Limb (tissue), 2 donors: ENCODE measurements around the gene AGO1.

ENCODE experiments used
- DNase-seq, 2 donors: peaks; one replicate each; pipeline ENCODE4 v3.0.0-alpha.2; 2016; ENCODE audit errors: extremely low spot score in 2 of 2

AGO1 gene

DNA sequence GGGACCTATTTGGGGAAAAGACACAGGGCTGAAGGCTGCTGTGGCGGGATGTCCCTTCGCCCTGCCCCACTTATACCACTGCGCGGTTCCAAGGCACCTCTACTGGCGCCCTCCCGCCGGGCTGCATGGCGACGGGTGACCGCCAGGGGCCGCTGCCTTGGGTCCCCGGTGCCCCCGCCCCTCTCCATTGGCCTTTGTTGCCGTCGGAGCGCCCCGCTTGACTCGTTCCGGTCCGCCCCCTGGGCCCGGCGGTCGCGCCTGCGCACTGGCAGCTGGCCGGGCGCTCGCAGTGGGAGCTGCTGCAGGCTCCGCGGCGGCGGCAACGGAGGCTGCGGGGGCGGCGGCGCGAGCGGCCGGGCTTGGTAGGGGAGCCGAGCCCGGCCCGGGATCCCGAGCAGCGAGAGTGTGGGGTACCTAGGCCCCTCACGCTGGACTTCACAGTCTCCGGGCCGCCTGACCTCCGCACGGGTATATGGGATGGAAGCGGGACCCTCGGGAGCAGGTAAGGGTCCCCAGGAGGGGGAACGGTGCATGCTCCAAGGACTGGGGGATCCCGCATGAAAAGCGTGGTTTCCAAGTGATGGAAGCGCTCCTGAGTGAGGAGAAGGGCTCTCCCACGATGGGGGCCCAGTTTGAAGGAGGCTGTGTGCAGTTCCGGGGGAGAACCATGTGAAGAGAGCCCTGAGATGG lies at the start of gene AGO1:
Gene AGO1 (plus strand): TSS at position 265 of the 690 bp plus-strand sequence. CDS start 213 bp downstream, at position 478.
- DNase-seq = peak; percentile 92 to 96

DNA sequence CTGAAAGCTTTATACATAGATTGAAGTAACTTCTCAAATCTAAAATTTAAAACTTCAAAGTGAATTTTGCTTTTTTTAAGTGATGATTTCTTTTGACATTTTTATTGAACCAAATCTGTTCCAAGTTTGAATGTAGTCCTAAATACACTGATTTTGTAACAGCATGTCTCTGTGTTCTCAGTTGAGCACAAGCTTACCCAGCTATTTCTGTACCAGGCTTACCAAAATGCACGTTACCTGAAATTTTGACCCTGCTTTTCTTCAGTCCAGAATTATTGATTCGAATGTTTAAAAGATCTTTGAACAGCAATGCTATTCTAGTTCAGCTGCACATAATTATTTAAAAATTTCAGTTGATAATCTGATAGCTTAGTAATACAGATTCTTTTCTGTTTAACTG lies 49.6 kb upstream of the AGO1 start:
- DNase-seq = no peak

DNA sequence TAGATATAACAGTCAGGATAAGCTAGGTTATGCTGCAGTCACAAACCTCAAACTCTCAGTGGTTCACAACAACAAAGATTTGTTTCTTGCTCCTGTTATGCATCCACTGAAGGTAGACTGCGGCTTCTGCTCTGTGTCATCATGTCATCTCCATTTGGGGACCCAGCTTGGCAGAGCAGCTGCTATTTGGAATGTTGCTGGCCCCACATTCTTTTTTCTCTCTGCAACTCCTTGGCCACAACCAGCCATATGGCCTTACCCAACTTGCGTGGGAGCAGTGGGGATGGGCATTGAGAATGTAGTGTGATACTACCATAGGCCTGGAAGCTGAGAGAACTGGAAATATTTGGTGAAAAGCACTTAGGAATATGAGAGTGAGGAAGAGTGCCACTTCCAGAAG lies 48.8 kb upstream of the AGO1 start:
- DNase-seq = no peak

DNA sequence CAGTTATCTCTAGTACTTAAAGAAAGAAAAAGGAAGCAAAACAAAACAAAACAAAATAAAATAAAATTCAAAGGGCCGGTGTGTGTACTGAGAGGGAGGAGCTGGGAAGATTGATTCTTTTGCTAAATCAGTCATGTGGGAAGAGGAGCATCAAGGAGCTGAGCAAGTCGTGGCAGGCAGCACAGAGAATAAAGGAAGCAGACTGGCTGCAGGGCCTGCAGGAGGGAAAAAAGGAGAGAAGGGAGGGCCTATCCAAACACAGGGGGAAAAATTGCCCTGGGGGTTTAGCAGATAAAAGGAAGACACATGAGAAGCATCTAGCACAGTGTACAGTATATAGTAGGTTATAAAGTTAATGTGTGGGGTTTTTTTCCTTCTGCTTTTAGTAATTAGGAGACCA lies 47.6 kb upstream of the AGO1 start:
- no peak for DNase-seq

DNA sequence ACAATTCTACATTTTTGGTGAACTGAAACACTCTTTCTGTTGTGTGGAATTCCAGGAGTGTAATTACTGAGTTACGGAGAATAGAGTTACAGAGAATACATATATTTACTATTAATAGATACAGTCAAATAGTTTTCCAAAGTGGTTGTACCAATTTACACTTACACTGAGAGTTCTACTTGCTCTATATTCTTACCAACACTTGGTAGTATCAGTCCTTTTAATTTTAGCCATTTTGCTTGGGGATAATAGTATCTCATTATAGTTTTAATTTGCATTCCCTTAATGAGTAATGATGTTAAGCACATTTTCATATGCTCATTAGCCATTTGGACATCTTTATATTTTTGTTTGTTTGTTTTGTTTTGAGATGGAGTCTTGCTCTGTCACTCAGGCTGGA lies 46.3 kb upstream of the AGO1 start:
- no peak for DNase-seq

DNA sequence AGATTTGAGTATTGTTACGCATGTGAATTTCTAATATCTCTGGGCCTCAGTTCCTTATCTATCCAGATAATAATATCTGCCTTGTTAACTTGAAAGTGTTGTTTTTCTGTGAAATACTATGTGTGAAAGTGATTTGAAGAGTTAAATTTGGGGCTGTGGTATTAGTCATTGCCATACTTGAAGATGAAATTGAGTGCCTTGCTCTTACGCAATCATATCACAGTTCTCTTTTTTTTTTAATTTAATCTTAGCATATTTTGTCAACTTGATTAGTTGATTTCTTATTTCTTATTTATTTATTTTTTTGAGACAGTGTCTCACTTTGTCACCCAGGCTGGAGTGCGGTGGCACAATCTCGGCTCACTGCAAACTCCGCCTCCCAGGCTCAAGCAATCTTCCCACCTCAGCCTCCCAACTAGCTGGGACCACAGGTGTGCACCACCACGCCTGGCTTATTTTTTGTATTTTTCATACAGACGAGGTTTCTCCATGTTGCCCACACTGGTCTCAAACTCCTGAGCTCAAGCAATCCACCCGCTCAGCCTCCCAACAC lies 44.2 kb upstream of the AGO1 start:
- no peak for DNase-seq

DNA sequence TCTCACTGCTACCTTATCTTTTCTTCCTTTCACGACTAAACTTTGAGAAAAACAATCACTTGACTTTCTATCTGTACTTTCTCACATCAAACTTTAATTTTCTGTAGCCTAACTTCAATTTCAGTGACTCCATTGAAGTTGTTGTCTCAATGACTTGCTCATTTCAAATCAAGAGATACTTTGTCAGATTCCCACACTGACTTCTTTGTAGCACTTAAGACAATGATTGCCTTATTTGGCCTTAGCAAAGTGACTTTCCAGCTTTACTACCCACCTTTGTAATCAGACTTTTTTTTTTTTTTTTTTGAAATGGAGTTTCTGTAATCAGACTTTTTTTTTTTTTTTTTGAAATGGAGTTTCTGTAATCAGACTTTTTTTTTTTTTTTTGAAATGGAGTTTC lies 38.2 kb upstream of the AGO1 start:
- no peak for DNase-seq

DNA sequence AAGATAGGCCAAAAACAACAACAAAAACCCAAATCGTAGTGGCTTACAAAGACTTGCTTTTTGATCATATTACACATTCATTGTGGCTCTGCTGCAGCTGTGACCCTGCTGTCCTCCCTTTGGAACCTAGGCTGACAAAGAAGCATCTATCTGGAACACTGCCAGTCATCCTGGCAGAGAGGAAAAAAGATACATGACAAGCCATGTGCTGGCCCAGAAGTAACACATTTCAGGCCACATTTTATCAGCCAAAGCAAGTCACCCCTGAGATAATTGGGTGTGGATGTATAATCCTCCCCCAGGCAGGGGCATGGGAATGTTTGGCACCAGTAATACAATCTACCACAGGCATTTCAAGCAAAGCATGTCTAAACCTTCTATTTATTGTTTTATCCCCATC lies 37.2 kb upstream of the AGO1 start:
- no peak for DNase-seq

DNA sequence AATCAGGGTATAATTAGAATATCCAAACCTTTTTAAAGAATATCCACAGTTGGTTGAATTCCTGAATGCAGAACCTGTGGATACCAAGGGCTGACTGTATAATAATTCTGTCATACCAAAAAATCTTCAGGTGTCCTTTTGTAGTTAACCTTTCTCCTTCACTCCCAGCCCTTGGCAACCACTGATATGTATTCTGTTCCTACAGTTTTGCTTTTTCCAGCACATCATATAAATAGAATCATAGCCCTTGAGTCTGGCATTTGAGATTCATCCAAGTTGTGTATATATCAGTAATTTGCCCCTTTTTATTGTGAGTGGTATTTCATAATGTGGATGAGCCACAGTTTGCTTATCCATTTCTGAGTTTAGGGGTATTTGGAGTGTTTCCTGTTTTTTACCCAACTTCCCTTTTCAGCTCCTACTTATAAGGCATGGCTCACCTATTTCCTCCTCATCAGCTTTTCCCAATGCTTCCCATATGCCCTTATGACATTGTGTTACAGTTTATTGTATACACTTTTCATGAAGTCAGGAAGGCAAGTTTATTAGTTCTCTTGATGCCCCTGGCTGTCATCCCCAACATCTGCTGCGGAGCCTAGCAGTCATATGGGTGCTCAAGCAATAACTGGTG lies 35.0 kb upstream of the AGO1 start:
- DNase-seq = no peak

DNA sequence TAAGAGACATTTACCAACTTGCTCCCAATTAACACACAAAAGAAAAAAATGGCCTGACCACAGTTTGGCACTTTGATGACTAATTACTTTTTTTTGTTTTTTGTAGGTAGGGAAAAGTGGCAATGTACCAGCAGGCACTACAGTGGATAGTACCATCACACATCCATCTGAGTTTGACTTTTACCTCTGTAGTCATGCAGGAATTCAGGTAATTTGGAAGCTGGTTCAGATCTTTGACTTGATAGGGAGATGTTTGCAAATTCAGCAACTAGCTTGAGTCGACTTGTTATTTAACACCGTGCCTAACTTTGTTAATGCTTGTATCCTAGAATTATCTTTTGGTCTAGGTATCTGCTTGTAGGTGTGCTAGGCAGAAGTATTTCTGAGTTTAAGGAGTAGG lies 33.0 kb upstream of the AGO1 start:
- no peak for DNase-seq

DNA sequence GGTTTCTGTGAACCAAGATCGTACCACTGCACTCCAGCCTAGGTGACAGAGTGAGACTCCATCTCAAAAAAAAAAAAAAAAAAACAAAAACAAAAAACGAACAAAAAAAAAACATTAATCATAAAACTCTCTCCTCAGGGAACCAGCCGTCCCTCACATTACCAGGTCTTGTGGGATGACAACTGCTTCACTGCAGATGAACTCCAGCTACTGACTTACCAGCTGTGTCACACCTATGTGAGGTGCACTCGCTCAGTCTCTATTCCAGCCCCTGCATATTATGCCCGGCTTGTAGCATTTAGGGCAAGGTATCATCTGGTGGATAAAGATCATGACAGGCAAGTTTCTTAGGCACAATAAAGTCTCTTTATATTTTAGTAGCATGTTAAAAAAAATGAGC lies 32.3 kb upstream of the AGO1 start:
- DNase-seq = no peak

DNA sequence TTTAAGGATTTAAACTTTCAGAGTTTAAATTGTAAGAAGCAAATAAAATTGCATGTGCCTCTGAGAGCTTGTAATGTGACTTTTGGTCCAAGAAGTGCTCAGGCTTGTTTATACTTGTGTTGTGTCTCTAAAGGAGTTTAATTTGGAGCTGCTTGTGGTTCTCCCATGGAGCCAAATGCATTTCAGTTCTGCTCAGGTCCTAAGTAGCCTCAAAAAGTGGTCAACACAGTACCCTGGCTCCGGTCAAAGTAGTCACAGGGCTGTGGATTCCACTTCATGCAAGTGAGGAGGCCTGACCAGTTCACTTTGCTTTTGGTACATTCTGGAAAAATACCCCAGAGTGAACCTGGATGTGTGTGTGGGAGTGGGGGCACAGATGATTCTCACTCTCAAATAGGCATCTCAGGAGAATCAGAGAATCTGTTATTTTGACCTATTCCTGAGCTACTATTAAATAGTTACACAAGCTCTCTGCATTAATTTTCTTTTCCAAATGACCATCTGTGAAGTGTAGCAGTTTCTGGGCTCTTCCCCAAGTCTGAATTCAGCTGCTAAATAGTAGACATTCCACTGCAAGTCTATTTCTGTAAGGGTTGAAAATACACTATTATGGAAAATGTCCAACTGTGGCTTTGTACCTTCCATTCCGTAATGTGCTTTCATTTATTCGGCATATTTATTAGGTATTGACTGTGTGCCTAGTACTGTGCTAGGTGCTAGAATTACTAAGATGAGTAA lies 31.7 kb upstream of the AGO1 start:
- DNase-seq = peak in 1 of 2 donors; percentile 87

DNA sequence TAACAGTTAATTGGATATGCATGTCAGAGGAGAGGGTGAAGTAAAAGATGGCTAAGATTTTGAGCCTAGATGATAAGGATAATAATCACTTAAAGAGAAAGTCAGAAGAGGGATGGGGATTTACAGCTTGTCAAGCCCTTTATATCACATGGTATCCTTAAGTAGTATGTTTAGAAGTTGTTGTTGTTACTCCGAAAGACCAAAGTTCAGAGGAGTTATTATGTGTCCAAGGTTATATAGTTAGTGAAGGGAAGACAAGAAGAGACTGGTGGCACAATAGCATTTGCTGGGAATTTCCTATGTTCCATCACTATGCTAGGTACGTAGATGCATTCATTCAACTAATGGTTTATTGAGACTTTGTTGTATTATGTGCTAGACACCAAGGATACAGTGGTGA lies 30.8 kb upstream of the AGO1 start:
- no peak for DNase-seq

DNA sequence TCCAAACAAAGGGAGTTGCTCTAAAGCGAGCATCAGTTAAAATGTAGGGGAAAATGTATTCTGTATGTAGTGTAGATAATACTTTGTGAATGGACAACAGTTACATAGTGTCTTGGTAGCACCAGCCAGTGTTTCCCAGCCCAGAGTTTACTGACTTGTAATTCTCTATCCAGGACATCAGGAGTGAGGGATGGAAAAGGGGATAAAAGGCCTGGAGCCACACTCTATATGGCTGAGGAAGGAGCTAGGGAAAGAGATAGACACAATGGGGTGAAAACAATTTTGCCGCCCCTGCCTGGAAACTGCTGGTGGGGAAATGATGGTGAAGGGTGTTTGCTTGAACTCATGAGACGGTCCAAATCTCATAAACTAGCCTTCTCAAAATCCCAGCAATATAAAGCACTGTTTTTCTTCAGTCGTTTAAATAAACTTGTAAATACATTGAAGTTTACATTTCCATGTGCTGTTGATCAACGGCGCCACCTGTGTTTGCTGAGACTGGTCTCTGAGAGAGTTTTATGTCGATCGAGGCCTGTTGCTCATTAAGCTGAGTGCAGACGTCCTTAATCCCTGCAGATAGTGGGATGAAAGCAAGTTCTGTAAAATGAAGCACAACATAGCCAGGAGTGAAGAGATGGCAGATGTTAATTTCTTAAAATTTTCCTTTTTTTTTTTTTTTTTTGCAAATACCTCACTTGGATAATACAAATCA lies 27.9 kb upstream of the AGO1 start:
- no peak for DNase-seq

DNA sequence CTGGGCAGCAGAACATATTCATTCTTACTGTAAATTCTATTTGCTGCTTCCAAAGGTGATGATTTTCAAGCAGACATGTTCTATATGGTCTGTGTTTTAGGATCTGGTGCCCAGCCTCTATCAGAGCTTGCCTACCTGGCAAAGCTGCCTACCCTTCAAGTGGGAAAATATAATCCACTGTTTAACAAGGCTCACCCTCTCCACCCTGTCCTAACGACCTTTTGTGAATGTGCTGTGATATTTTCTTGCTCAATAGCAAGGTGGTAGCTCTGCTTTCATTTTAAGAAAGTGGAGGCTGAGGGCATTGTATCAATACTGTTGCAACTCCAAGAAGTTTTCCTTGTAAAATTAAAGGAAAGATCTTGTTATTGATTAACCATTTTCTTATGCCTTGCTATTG lies 26.0 kb upstream of the AGO1 start:
- no peak for DNase-seq

DNA sequence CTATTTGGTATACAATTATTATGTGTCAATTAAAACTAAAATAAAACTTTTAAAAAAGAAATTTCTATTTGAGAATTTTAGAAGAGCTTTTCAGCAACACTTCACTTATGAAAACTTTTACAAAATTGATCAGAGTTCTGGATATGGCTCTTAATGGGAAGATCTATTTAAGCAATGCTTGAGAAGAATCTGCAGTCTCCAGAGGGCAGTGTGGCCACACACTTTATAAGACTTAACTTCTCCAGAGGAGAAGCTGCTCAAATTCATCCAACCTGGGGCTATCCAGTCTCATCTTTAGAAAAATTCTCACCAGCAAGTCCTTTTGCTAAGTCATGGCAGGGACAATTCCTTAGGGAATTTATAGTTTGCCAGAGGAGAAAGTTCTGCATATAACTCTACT lies 25.2 kb upstream of the AGO1 start:
- DNase-seq = no peak

DNA sequence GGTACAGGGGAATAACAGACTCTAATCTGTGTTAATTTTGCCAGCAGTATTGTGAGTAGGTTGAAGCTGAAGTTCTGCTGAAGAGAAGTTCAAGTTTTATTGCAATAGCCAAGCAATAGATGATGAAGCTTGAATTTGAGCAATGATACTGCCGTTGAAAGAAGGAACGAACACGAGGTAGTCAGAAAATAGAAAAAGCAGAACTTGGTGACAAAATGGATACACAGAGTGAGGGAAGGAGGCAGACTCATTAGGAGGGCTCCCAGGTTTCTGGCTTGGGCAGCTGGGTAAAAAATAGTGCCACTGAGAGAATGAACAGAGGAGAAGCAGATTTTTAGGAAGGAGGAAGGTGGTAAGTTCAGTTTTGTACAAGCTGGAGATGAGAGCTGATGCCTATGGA lies 22.3 kb upstream of the AGO1 start:
- no peak for DNase-seq

DNA sequence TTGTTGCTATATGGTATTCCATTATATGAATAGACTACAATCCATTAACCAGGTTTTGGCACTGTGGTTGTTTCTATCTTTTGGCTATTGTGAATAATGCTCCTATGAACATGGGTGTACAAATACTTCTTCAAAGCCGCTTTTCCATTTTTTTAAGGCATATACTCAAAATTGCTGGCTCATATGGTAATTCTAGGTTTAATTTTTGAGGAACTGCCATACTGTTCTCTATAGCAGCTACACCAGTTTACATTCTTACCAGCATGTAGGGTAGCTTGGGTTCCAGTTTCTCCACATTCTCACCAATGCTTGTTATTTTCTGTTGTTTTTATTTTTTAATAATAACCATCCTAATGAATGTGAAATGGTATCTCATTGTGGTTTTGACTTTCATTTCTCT lies 19.9 kb upstream of the AGO1 start:
- DNase-seq = no peak

DNA sequence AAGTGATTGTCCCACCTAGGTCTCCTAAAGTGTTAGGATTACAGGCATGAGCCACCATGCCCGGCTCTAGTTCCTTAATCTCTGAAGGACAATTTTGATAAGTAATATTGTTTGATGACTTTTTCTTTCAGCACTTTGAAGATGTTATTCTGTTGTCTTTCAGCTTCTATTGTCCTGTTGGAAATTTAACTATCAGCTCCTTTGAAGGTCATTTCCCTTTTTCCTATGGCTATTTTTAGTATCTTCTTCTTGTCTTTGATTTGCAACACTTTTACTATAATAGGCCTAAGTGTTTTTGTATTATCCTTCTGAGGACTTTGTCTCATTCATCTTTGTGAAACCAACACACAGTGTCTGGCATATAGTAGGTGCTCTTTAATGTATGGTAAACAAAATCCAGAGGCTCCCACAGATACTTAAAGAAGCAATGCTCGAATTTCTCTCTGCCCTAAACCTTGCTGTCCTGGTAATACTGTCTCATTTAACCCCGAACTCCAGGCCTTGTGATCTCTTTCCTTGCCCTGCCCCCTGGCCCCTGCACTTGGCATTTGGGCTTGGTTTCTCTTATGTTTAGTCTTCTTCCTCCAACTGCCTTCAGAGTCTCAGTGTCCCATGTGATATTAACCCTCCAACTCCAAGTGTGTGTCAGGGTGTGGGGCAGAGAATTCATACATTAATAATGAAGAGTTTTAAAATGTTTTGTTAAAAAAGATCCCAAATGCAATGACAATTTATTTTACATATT lies 19.0 kb upstream of the AGO1 start:
- no peak for DNase-seq

DNA sequence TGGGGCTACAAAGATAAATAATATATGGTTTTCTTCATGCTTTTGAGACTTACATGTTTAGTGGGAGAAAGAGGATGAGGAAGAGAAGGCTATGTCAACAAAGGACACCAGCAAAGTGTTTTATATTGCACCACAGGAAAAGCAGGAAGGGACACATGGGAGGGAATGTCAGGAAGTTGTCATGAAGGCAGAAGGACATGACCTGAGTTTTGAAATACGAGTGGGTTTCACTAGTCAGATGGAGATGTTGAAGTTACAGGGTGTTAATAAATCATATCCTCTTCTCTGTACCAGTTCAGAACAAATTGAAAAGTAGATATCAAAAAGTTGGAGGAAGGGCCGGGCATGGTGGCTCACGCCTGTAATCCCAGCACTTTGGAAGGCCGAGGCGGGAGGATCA lies 18.2 kb upstream of the AGO1 start:
- DNase-seq = no peak

DNA sequence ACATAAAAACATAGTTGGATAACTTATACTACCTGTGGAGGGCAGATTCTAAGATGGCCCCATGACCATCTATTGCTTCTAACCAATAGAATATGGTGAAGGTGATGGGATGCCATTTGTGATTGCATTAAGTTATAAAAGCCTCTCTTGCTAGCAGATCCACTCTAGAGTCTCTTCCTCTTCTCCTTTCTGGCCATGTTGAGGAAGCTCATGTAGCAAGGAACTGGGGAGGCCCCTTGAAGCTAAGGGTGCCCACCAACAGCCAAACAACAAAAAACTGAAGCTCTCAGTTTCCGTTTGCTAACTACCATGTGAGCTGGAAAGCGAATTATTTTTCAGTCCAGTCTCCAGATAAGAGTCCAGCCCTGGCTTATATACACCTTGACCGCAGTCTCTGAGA lies 16.0 kb upstream of the AGO1 start:
- no peak for DNase-seq
